DMS 273 treated with DMSO at 0.1 percent for 48 hours (cell line): ENCODE data around the gene GAL3ST1.
A peak's percentile ranks its signal among the peaks of the same experiment; 100 is the strongest.
"Not testable (repeated sequence)": the region's sequence is repeated elsewhere in the genome, so short reads cannot be mapped to it uniquely, and the experiment has no call there.

ENCODE experiments used
- DNase-seq: peaks from one replicate; lab custom pipeline; 2025; lab: John Stamatoyannopoulos, UW

The GAL3ST1 gene

GRCh38 chr22:30596886-30597285, 22.4 kb upstream of the GAL3ST1 start:
- DNase-seq = no peak

DNA sequence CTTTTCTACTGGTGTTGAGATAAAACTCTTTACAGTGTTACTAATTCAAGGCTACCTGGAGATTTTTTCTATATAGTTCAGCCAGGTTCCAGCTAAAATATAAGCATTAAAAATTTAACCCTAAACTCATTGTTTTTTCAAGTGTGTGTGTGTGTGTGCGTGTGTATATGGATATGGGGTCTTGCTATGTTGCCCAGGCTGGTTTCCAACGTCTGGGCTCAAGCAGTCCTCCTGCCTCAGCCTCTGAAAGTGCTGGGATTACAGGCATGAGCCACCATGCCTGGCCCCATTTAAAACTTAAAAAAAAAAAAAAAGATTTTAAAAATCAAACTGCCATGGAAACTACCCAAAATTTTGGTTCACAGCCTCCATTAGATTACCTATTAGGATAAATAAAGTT, 21.7 kb upstream of the GAL3ST1 start:
- DNase-seq = no peak

- DNase-seq = not testable (repeated sequence)
Measured at GRCh38 chr22:30592360-30592713, 17.9 kb upstream of the GAL3ST1 start.

- DNase-seq = peak; percentile 95
Measured at GRCh38 chr22:30591588-30592359, 17.3 kb upstream of the GAL3ST1 start, which contains the start of gene PES1. Gene PES1 (minus strand): TSS chr22:30591910. CDS start chr22:30591833, 77 bp downstream.

DNA sequence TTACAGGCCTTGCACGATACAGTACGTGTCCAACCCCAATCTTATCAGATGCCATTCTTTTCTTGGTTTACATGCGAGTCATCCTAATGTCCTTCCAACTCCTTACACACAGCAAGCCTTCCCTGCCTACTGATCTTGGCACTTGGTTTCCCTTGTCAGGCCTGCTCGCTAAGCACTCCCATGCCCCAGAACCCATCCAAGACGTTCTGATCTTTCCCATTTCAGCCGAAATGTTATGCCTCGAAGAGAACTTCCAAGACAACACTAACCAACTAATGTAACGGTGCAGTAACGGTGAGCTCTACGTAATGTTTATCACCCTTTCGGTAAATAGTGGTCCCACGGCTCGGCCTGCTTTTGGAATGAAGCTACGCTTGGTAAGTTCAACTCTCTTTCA, 16.7 kb upstream of the GAL3ST1 start:
- no peak for DNase-seq

DNA sequence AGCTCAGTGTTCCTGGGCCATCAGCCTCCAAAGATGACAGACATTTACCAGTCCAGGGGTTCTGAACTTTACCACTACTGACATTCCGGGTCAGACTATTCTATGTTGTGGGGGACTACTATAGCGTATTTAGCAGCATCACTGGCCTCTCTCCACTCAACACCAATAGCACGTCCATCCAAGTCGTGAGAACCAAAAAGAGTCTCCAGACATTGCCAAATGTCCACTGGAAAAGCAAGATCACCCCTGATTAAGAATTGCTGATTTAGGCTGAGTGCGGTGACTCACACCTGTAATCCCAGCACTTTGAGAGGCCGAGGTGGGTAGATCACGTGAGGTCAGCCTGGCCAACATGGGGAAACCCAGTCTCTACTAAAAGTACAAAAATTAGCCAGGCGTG, 11.9 kb upstream of the GAL3ST1 start:
- DNase-seq = no peak

DNA sequence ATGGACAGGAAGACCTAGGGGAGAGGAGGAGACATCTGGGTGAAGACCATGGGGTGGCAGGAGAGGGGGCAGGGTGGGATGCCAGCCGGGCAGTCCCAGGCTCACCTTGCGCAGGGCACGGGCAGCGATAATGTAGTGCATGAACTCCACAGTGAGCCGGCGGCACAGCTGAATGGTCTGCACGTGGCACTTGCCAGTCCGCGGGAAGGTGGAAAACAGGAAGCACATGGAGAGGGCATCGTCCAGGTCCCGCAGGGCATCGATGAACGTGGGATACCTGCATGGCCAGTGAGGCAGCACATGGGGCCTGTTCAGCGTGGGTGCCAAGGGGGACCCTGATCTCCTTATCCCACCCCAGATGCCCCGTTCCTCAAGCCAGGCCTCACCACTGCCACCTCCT, 10.0 kb upstream of the GAL3ST1 start:
- no peak for DNase-seq

GRCh38 chr22:30582788-30583545, 8.5 kb upstream of the GAL3ST1 start:
- DNase-seq = no peak

DNA sequence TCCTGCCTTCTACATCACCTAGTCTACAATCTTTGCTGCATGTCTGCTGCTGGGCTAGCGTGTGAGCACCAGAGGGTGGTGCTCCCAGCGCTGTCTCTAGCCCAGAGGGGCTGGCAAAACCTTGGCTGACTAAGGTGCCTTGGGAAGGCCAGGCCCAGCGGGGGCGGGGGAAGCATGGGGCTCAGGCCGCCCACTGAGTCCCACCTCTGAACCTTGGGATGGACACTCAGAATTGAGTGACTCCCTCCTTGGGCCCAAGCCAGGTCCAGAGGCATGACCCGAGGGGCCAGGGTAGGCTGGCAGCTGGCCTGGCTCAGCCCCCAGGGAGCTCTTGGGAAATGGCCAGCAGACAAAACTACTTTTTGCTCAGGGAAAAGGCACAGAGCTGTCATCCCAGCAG, 7.6 kb upstream of the GAL3ST1 start:
- no peak for DNase-seq

DNA sequence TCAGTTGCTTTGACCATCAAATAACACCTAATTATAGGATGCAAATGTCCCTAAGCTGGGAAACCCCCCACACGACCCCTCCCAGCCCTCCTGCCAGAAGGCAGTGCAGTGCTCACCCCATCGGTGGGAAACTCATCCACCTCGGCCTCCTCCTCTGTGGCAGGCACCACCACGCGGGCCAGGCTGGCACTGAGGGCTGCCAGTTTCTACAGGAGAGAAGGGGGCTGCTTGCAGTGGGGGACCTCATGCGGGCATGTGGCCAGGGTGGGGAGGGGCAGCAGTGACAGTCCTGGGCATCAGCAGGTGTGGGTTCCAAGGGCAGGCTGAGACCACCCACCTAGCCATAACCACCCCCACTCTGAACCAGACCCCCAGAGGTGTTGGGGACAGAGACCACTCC, 6.4 kb upstream of the GAL3ST1 start:
- DNase-seq = no peak

DNA sequence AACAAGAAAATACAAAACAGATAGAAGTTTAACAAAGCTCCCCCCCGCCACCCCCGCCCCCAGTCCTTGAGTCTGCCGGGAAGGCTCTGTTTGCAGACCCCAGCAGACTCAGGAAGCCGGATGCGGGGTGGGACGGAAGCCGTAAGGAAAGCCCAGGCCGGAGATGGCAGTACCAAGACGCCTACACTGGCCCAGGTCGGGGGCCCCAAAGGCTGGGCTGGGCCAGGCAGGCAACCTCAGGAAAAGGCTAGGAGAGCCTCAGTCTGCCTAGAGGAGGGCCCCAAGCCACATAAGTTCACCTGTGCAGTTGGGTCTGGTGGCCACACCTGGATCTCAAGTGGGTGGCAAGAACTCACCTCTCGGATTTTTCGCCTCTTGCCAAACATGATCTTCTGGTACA, 4.0 kb upstream of the GAL3ST1 start:
- DNase-seq = no peak

- DNase-seq = no peak
Measured at GRCh38 chr22:30575859-30576258, 1.4 kb upstream of the GAL3ST1 start.

DNA sequence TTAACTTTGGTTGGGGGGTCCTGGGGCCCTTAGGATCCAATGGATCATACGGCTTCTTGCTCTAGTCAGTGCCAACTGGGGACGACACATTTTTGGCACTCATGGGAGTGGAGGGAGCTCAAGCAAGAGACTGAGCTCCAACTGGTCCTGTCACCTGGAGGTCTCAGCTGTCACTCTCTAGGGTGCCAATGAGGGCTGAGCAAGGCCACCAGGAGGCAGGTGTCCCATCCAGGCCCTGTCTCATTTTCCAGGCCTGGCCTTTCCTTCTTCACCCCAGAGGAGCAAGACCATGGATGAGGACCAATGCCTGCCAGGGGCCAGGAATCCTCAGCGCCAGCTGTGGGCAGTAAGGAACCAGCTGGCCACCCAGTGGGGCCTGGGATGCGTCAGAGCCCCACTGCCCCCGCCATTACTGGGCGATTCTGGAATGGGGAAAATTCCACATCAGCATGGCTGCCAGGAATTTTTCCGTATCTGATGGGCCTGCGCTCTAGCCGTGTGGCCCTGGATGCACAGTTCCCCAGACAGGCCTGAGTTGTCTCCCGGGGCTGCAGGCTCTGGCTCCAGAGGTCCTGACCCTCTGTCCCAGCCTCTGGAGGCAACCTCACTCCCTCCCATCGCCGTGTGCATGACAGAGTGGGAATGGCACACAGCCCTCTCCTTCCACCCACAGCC, 669 bp upstream of the GAL3ST1 start:
- DNase-seq = no peak

DNA sequence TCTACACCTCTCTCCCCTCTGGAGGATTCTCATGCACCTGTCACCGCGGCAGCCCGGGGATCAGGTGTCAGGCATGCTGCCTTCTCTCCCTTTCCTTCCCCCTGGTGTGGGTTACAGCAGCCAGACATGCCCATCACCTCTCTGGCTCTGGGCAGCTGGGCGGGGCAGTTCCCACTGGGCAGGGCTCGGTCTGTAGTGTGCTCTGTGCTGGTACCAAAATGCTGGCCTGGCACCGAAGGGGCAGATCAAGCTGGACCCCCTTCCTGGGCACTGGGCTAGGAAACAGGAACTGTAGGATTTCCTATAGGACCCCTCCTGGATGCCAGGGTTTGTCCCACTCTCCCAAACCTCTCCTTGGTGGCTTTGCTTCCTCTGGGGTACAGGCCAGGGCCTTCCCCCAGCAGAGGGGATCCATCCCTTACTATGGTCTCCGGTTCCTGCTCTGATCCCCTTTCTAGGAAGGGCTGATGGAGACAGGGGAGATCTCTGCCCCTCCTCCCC, 821 bp downstream of the GAL3ST1 start:
- DNase-seq = no peak

DNA sequence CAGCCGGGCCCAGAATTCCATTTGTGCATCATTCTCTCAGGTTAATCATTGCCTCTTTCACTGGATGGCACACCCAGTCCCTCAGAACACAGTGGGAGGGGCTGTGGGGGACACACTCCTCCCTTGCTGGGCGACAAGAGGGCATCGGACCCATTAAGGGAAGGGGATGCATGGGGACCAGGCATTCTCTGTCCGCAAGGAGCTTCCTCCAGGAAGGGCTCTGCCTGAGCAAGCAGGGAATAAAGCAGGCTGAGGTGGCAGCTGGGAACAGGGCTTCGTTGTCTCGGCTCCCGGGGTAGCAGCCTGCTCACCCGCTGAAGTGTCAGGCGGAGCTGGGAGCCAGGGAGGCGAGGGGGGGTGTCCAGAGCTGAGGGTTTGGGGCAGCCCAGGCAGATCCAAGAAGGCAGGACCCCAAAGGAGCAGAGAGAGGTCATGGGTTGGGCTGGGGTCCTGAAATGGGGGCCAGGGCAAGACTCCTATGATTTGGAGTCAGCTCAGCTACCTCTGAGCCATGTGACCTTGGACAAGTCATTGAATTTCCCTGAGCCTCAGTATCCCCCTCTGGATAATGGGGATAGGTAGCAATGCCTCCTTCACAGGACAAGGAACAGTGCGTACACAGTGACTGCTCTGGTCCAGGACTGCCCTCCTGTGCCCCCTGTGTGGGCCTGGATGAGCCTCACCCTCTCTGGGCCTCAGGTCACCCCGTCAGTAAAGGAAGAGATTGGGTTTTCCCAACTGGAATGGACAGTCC, 1.4 kb downstream of the GAL3ST1 start:
- DNase-seq = no peak

DNA sequence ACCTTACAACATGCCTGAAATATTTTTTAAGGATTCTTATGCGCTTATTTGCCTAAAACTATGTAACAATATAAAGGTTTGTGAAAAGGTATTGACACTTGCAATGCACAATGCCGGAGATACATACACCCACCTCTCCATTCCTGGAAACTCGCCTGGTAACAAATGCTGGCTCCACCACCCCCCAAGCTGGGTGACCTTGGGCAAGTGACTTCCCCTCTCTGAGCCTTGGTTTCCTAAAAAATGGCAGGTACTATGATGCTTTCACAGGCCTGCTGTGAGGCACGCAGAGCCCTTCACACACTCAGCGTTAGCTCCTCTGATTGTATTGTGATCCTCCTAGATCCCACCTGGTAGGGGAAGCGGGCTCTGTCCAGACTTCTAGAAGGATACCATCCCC, 2.3 kb downstream of the GAL3ST1 start:
- no peak for DNase-seq

DNA sequence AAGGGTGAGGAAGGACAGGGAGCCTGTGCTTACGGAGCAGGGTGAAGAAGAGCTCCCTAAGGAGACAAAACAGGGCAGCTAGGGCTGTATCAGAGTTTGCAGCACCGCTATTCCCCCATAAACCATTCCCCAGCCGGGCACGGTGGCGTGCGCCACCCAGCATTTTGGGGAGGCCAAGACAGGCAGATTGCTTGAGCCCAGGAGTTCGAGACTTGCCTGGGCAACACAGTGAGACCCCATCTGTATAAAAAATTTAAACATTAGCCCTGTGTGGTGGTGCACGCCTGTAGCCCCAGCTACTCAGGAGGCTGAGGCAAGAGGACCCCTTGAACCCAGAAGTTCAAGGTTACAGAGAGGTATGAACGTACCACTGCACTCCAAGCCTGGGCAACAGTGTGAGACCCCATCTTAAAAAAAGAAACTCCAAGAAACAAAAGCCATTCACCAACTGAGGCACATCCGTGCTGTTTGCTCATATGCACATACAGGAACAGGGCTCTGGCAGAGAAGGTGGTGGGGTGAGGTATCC, 4.7 kb downstream of the GAL3ST1 start:
- DNase-seq = no peak

- DNase-seq = no peak
Measured at GRCh38 chr22:30568137-30568805, 6.2 kb downstream of the GAL3ST1 start.

- not testable (repeated sequence) for DNase-seq
Measured at GRCh38 chr22:30567277-30567676, 7.2 kb downstream of the GAL3ST1 start.

DNA sequence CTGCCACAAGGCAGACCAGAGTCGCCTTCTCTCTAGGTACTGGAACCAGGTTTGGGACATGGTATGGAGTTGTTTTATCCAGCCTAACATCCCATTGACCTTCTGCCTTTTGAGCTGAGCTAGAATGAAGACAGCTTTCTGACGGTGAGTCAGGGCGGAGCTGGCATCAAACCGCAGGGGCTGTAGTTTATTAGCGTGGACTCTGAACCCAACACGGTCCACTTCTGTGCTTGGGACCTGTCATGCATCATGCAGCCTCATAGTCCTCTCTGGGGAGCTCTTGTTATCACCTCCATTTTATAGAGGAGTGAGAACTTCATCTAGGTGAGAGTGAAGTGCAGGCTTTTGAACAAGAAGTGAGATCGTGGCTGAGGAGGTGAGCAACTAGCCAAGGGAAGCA, 8.3 kb downstream of the GAL3ST1 start:
- DNase-seq = no peak

DNA sequence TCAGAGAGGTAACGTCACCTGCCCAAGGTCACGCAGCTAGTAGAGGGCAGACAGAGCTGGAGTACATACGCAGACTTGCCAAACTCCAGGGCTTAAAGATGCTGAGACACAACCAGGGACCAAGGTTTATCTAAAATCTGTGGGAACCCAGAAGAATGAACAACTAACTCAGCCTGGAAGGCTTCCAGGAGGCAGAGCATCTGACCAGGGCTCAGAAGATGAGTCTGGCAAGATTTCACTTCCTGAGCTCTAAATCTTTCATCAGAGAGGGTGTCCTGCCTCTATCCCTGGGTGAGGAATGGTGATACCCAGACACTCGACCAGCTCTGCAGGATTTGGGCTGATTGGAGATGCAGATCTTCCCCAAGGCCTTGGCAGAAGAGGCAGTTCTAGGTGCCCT, 9.1 kb downstream of the GAL3ST1 start:
- DNase-seq = no peak
